GM19238 (cell line): ENCODE measurements around the gene EBF3.

Experiments used
- DNase-seq: peaks from one replicate; pipeline ENCODE4 v3.0.0; 2011; ENCODE audit warnings: low spot score; ENCODE audit not compliant: insufficient read length

The EBF3 gene

DNA sequence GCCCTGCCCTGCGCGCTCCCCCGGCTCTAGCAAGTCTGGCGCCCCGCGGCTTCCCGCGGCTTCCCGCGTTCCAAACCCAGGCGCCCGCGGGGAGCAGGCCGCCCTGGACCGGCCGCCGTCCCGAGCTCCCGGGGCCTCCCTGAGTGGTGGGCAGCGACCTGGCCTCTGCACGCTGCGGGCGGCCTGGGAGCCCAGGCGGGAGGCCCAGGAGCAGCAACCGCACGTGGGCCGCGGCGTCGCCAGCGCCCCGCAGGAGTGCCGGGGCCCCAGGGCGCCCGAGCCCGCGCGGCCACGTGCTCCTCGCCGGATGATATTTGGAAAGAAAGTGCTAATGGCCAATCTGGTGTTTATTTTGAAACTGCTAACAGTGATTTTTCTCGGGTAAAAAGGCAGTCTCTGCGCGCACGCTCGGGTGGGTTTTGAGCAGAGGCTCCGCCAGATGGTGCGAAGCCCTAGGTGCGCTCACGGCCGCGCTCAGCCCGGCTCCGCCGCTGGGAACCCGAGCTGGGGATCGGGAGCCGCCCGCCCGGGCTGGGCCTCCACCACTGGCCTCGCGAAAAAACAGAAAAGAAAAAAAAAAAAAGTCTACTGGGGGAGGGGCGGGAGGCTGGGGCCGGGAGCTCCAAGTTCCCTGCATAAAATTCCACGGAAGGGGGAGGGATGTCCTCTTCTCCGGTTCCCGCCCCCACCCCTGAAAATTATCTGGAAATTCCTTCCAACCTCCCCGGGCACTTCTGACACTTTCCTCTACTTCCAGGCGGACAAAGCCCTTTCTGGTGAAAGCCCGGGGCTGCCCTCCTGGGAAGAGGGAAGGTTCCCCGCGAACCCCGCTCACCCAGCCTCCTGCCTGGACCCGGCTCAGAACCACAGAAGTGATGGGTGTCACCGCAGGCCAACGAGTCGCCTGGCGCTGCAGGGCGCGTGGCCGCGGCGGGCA lies 4.3 kb downstream of the EBF3 start:
- DNase-seq: no peak

DNA sequence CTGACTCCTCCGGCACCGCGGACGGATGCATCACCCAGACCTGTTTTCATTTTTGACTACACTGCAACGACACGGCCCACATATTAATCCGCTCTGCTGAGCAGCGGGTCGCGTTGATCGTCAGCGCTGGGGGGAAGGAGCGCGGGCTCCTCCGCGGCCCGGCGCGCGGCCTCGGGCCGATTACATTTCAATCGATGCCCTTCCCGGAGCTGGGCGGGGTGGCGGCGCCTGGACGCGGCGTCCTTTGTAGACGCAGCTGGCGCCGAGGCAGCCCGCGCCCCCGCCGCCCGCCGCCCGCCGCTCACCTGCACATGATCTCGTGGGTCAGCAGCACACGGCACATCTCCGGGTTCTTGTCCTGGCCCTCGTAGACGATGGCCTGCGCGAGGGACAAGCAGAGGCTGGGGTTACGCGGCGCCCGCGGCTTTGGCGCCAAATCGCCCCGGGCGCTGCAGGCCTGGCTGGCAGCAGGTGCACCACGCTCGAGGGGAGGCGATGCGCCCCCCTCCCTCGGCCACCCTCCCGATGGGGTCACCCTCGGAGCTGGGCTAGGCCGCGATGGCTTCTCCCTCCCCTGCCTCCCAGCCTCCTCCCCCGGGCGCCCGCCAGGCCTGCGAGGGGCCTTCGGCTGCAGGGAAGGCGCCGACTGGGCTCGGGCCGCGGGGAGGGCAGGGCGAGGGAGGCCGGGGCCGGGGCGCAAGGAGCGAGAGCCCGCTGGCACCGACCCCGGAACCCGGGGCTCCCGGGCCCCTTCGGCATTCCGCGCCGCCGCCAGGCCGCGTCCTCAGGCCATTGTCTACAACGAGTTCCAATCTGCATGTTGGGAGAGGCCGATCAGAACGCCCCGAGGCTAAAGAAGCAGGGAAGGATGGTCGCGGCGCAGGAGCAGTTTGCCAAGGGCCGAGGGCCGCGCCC lies 5.2 kb downstream of the EBF3 start:
- DNase-seq: no peak

GRCh38 chr10:129958148-129958628 lies 5.9 kb downstream of the EBF3 start:
- DNase-seq: no peak

- no peak for DNase-seq
These were observed 7.0 kb downstream of the EBF3 start for GRCh38 chr10:129956876-129957673.

DNA sequence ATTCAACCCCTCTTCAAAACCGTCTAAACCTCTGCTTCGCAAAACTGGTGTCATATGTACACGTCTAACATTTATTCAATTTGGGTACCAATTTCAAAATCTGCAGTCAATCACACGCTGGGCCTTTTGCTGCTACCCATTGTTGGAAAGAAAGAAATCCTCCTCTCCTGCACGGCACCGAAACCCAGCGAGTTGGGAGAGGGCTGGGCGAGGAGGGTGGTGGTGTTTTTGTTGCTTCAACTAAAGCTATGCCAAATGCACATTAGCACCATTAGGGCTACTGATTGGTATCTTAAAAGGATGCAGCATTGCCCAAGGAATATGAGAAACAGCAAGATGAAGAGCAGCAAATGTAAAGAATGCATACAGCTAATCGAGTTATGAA lies 7.8 kb downstream of the EBF3 start:
- DNase-seq: no peak

DNA sequence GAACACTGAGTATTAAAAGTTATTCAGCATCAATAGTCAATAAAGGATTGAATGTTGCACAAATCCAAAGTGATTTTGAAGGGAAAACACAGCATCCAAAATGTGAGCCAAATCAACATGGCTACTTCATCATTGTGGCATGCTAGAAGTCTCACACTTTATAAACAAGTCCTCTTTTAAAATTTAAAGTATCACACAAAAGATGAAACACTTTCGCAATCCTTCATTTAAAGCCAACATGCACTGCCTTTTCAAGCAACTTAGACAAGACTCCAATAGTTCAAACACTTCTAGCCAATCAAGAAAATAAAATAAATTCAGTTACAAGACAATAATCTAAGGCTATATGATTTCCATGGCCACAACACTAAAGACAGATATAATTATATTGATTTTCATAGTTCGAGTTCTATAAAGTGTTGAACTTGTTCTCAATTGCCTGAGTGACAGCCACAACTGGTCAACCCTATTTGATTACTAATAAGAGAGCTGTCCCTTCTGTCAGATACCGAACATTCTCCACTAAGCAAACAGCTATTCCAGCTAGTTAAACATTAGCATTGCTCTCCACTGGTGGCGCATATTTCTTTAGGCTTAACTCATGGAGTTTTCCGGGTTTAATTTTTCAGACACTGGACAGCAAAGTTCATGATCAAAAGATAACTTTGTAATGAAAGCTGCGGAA lies 8.3 kb downstream of the EBF3 start:
- DNase-seq: no peak

- no peak for DNase-seq
These were observed 9.4 kb downstream of the EBF3 start for GRCh38 chr10:129954492-129955315.

GRCh38 chr10:129953119-129954051 lies 10.7 kb downstream of the EBF3 start:
- DNase-seq: no peak

- DNase-seq: no peak
These were observed 11.5 kb downstream of the EBF3 start for GRCh38 chr10:129952378-129953118.

GRCh38 chr10:129951970-129952265 lies 12.2 kb downstream of the EBF3 start:
- no peak for DNase-seq

GRCh38 chr10:129951101-129951969 lies 12.7 kb downstream of the EBF3 start:
- DNase-seq: no peak

DNA sequence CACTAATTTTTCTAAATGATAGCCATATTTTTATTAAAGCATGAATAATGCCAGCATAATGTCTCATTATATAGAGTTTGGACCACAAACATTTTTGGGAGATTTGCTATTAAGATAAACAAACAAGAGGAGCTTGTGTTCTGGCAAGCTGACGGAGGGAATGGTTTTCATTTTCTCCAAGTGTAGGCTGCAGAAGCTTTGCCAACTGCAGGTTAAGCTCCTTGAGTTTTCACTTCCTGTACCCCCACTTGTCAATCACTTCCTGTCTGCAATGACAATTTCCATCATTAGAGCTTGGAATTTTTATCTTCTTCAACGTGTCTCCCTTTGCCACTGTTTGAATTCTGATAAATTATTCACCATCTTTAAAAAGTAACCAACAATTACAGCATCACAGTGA lies 13.4 kb downstream of the EBF3 start:
- DNase-seq: no peak

- DNase-seq: no peak
These were observed 14.2 kb downstream of the EBF3 start for GRCh38 chr10:129949891-129950291.

- no peak for DNase-seq
These were observed 14.7 kb downstream of the EBF3 start for GRCh38 chr10:129949411-129949810.

DNA sequence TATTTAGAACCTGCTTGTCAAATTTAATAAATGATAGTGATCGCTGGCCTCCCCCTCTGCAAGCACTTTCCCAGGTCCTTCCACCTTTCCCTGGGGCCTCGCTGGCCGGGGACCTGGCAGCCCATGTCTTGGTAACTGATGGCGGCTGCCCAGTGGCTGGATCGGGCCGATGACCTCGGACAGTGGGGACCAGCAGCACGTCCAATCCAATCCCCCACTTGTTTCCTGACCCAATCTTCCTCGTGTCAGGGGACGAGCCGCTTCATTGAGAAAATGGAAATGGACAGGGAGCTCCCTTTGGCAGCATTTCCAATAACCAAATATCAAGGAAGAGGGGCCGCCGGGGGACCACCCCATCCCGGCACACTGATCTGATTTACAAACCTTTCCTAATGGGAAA lies 17.2 kb downstream of the EBF3 start:
- no peak for DNase-seq

GRCh38 chr10:129945941-129946760 lies 17.9 kb downstream of the EBF3 start:
- DNase-seq: no peak
